Measurements from ENCODE around the gene OSGIN1.

OSGIN1 gene

DNA sequence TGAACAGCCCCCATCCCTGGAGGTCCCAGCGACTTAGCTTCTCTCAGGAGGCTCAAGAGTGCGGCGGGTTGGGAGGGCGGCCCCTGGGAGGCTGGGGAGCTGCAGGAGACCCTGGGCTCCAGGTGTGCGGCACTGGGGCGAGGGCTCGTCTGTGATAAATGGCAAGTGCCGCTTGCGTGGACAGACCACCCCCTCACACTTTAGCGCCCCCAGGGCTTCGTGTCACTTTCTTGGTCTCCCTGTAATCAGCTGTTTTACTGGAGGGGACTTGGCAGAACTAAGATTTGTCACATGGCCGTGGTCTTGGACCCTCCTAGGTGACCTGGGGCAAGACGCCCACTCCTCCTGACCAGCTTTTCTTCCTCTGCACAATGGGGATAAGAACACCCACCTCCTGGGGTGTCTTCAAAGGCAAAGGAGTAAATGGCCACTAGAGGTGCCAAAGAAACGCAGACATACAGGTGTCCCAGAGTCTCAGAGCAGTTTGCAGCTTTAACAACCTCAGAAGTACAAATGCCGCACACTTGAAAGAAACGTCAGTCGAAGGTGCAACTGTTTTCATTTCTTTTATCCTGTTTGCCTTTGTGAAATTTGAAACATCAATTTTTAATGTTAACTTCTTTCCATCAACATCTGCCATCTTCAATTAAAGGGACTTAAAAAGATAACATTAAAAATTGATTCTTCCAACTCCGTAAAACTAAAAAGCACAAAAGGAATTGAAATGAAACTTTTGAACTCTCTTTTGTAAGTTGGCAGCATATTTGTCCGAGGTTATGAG lies 946 bp downstream of the OSGIN1 start:
- intact Hi-C loops (cut with DNase I): no loop called here
- peak in 4 of 42 donors; percentile 17 to 53 (median 50) for DNase-seq

DNA sequence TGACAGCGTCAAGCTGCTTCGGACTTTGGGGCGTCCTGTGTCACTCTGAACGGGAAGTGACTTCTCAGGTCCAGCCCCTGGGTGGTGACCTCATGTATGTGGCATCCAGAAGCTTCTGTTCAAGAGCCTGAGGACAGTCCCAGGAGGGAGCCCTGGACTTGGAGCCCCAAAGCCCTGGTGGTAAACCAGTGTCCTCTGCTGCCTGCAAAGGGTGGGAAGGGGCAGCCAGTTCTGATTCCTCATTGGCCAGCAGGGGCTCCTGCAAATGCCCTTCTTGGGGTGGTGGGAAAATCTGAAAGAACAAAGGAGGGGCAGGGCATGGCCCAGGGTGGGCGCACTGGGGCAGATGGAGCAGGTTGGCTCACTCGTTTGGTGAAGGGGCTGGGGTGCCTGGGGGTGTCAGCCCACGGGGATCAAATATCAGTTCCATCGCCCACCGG lies 1.6 kb downstream of the OSGIN1 start:
- intact Hi-C loops (cut with DNase I): no loop called here

DNA sequence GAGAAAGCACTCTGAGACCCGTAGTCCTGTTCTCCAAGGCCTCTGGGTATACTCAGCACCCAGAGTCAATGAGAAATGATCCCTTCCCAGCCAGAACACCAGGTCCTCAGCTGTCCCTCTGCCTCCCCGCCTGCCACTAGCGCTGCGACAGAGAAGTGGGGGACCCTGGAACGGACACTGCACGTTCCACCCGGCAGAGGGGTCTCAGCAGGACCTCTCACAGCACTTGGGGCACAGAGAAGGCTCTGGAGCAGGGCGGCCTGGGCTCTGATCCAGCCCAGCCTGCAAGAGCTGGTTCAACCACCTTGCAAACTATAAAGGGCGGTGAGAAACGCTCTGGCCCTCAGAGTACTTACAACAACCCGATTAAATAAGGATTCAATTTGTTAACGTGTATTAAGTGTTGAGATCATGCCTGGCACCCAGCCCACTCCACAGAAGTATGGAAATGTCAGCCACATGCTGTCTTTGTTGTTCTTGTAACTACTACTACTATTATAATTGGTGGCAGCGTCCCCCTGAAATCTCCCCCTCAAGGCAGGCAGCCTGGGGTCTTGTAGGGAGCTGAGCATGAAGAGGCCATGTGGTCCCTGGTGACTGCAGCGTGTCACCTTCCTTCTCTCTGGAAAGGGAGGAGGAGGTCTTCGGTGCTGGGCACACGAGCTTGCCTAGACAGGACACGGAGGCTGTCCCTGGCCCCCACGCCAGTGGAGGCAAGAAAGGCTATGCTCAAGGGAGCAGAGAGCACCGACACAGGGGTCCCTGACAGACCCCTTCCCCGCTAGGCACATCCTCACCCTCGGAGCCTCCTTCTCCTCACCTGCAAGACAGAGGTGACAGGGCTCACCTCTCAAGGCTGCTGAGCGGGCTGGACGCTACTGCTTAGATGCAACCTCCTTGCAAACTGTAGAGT lies 2.4 kb downstream of the OSGIN1 start:
- DNase-seq: no peak
- intact Hi-C loops (cut with DNase I): no loop called here

More for the DNA sequence above, 1.6 kb downstream of the OSGIN1 start:
- no peak for DNase-seq

DNA sequence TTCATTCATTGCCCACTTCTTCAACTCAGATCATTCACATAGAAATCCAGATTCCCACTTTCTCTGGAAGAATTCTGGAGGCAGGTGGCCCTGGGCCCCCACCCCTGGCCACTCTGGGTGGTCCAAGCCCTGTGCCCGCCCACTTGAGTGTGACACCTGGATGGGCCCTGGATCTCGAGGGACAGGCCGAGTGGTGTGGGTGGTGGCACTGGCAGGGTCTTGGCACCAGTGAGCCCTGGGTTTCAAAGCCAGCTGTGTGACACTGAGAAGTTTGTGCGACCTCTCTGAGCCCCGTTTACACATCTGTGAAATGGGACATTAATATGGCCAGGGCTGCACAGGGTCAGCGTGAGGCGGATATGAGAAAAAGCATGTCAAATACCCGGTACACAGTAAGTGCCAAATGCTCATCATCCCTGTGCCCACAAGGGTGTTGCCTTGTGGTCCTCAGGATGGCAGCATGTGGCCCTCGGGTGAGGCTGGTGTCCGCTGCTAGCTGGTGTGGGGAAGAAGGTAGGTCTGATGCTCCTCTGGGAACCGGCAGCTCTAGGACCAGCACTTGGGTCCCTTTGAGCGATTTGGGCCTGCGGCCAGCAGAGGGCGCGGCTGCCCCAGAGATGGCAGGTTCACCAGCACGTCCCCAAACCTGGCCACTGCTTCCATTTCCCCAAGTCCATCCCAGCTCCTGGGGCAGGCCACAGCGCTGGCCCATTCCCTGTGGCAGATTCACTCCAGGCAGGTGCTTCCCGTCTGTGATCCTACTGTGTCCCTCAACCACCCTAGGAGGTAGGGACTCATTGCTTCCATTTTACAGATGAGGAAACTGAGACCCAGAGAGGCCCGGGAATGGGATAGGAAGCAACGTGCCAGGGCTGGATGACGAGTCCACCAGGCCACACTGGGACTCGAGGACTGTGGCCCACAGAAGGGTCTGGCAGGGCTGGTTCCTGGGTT lies 3.6 kb downstream of the OSGIN1 start:
- DNase-seq: peak; percentile 70 to 93 (median 86)
- intact Hi-C loops (cut with DNase I): no loop called here

DNA sequence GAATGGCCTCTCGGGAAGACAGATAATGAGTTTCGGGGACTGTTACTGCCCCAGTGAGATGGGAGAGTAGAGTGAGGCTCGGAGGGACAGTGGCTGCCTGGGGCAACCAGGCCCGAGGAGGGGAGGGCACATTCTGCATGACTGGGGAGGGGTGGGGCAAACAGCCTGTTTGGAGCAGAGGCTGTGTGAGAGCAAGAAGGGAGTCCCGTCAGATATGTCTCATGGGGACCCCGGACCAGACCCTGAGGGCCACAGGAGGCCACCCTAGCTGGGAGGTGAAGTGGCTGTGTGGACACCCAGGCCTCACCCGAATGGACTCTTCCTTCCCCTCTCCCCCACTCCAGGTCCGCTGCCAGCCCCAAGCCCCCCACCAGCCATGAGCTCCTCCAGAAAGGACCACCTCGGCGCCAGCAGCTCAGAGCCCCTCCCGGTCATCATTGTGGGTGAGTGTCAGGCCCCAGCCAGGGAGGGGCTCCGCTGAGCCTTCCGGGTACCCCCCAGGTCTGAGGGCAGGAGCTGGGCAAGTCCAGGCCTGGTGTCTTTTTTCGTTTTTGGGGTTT lies 4.3 kb downstream of the OSGIN1 start:
- DNase-seq: no peak
- intact Hi-C loops (cut with DNase I): no loop called here

DNA sequence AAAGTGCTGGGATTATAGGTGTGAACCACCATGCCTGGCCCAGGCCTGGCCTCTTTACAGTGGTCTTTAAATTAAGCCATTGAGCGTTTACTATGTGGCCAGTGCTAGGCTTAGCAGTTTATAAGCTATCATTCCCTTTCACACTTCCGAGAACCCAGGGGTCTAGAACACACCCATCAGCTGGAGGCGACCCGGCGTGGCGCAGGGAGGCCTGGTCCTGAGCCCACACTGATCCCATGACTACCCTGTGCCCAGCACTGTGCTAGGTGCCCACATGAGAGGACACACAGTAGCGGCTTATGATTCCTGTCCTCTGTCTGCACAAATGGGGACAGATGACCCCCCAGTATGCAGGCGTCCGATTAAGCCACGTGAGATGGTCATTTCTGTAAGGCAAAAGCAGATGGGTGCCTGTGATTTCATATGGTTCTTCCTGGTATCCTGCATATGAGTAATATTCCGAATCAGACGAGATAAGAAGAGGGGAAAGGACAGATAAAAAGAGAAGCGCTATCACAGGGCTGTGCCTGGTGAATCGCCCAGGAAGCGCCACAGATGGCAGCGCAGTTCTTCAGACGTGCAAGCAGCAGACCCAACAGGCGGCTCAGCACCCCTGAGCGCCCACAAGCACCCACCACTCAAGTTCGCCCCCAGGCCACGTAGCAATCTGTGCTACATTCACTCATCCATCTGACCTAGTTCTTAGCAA lies 5.3 kb downstream of the OSGIN1 start:
- DNase-seq: no peak
- intact Hi-C loops (cut with DNase I): loop anchor here (2.0 kb wide), 1 partner anchor 105 kb away; no protein-coding TSS in a partner anchor

DNA sequence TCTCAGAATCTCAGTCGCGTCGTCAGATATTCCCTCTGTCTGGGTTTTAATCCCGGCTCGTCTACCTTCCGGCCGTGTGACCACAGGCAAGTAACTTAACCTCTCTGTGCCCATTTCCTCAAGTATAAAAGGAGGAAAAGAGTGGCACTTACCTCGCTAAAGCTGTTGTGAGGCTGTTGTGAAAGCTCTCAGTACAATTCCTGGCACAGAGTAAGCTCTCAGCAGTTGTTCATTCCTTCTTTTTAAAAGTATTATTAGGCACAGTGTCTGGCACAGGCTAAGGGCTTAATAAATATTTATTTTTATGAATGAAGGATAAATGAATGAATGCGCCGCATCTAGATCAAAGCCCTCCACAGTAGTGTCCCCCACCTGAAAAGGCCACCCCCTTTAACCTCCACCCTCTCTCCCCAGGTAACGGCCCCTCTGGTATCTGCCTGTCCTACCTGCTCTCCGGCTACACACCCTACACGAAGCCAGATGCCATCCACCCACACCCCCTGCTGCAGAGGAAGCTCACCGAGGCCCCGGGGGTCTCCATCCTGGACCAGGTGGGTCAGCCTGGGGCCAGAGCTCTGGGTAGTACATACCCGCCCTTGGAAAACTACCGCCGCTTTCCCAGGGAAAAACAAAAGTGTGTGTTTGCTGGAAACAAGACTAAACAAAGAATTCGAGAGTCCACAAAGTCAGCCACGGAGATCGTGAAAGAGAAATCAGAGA lies 6.0 kb downstream of the OSGIN1 start:
- intact Hi-C loops (cut with DNase I): loop anchor here (2.0 kb wide), 1 partner anchor 104 kb away; no protein-coding TSS in a partner anchor
- DNase-seq: no peak

DNA sequence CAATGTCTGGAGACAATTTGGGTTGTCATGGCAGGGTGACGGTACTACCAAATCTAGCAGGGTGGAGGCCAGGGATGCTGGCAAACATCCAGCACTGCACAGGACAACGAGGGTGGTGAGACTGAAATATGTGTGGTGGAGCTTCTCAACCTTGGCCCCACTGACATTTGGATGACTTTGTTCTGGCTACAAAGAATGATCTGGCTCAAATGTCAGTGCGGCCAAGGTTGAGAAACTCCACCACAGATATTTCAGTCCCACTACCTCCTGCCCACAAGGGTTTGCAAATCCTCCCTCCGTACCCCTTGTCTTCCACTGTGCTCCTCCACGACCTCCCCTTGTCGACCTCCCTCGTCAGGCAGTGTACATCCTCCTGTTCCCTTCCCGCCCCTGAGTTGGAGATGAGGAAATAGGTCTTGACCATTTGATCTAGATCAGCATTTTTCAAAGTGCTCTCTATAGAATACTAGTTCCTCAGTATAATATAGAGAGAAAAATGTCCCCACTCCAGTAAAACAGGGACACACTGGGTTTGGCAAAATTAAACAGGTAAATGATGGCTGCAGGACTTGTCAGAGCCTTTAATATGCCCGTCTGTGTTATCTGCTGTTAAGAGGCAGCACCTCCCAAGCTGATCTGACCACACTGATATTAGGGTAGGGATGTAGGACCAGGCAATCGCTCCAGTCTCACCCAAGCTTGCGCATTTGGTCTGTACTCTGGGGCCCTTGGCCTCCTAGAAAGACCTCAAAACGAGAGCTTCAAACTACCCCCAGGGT lies 6.8 kb downstream of the OSGIN1 start:
- intact Hi-C loops (cut with DNase I): loop anchor here (2.0 kb wide), 1 partner anchor 103 kb away; no protein-coding TSS in a partner anchor
- DNase-seq: no peak

DNA sequence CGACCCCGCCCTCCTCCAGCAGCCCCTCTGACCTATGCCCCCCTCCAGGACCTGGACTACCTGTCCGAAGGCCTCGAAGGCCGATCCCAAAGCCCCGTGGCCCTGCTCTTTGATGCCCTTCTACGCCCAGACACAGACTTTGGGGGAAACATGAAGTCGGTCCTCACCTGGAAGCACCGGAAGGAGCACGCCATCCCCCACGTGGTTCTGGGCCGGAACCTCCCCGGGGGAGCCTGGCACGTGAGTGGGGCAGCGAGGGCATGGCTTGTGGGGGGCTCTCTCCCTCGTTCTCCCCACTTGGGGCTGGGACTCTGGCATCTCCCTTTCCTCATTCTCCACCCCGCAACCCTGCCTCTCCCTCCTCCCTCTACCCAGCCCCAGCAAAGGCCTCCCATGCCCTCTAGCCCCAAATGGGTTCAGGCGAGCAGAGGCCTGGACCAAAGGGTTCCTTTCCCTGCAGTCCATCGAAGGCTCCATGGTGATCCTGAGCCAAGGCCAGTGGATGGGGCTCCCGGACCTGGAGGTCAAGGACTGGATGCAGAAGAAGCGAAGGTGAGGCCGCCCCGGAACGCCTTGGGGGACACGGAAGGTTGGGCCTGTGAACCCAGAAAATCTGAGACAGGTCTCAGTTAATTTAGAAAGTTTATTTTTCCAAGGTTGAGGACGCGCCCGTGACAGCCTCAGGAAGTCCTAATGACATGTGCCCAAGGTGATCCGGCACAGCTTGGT lies 7.6 kb downstream of the OSGIN1 start:
- no peak for DNase-seq
- intact Hi-C loops (cut with DNase I): no loop called here

DNA sequence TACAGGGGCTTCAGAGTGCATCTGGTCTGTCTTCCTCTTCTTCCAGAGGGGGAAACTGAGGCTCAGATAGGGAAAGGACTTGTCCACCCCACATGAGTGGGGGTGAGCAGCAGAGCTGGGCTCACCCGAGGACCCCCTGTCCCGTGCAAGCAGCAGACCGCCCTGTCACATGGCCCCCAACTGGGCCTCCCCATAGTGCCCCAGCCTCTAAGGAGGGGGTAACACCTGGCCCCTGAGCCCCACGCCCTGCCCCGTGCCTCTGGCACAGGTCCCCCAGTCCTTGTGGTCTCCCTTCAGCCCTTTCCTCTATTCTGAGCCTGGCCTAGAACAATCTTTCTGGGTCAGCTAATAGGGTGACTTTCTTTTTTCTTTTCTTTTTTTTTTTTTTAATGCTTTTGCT lies 8.6 kb downstream of the OSGIN1 start:
- intact Hi-C loops (cut with DNase I): no loop called here
- DNase-seq: no peak

DNA sequence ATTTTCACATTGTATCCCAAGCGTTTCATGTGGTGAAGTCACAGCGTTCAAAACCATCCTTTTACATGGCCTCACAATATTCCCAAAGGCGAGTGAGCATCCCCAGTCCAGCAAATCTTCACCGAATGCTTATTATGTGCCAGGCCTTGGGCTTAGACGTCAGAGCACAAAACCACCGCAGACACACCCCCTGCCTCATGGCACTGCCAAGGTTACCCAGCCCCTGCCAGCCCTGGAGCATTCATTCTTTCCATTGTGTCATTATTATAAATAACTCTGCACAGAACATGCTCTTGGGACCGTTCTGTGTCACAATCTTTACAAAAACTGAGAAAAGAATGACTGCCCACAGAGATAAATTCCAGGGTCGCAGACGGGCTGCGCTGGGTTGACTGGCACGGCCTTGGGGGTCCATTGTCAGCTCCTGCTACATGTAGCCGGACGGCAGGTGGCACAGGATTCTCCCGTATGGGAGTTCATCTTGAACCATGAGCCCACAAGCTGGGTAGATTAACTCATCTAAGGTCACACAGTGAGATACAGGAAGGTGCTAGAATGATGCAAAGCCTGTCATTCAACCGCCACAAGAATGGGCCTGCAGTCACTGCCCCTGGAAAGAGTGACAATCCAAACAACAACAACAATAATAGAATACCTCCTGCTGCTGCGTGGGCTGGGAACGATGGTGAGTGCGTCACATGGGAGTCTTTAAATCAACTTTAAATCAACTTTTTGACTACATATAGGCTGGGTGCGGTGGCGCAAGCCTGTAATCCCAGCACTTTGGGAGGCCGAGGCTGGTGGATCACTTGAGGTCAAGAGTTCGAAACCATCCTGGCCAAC lies 10.5 kb downstream of the OSGIN1 start:
- no peak for DNase-seq
- intact Hi-C loops (cut with DNase I): no loop called here

DNA sequence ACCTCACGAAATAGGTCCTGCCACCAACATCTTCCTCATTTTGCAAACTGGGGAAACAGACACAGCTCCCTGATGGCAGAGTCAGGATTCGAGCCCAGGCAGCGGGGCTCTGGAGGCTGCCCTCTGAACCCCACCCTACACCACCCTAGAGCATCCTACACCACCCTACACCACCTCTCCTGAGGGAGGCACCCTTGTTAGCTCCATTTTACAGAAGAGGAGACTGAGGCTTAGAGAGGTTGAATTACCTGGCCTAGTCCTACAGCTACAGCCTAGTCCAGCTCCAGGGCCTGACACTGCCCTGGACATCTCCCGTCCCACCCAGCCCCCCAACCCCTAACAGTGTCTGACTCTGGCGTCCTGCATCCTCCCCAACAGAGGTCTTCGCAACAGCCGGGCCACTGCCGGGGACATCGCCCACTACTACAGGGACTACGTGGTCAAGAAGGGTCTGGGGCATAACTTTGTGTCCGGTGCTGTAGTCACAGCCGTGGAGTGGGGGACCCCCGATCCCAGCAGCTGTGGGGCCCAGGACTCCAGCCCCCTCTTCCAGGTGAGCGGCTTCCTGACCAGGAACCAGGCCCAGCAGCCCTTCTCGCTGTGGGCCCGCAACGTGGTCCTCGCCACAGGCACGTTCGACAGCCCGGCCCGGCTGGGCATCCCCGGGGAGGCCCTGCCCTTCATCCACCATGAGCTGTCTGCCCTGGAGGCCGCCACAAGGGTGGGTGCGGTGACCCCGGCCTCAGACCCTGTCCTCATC lies 11.8 kb downstream of the OSGIN1 start:
- intact Hi-C loops (cut with DNase I): no loop called here
- DNase-seq: no peak

DNA sequence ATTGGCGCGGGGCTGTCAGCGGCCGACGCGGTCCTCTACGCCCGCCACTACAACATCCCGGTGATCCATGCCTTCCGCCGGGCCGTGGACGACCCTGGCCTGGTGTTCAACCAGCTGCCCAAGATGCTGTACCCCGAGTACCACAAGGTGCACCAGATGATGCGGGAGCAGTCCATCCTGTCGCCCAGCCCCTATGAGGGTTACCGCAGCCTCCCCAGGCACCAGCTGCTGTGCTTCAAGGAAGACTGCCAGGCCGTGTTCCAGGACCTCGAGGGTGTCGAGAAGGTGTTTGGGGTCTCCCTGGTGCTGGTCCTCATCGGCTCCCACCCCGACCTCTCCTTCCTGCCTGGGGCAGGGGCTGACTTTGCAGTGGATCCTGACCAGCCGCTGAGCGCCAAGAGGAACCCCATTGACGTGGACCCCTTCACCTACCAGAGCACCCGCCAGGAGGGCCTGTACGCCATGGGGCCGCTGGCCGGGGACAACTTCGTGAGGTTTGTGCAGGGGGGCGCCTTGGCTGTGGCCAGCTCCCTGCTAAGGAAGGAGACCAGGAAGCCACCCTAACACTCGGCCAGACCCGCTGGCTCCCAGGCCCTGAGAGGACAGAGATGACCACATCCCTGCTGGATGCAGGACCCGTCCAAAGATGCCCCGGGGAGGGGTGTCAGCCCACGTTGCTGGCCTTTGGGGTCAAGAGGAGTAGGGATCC lies 12.6 kb downstream of the OSGIN1 start:
- DNase-seq: no peak
- intact Hi-C loops (cut with DNase I): no loop called here

Measured in head of caudate nucleus (tissue), 42 donors.